Activated CD8-positive, alpha-beta T cell treated with anti-CD3 and anti-CD28 coated beads, Interleukin-2, amount 10 ng/mL, durations not matched to agents 7 days and 5 days (primary cell): Measurements from ENCODE around the gene HDLBP. TPM values are rescaled to one million over a fixed set of nuclear protein-coding genes. Genes with fewer than 3 reads are reported as not detected.

Source experiments
- ATAC-seq: fragments of 150-1000 bp; cut with Tn5 transposase; one replicate; pipeline ENCODE4 v1.10.0; 2021; ENCODE audit warnings: moderate library complexity
- CTCF ChIA-PET: fragments of 350-600 bp; sonication (Branson Sonifier 250); formaldehyde crosslinking; loops from one replicate; lab custom pipeline; 2021; ENCODE audit warnings: antibody characterized with exemption; lab: Charles Lee
- POLR2A ChIA-PET: fragments of 350-600 bp; sonication (Branson Sonifier 250); formaldehyde crosslinking; loops from one replicate; lab custom pipeline; 2021; ENCODE audit warnings: antibody characterized with exemption; lab: Charles Lee
- DNase-seq: peaks from one replicate; pipeline ENCODE4 v3.0.0-alpha.2; 2020
- H3K27ac Mint-ChIP-seq: one replicate; pipeline ENCODE4 v1.8.0; 2021; ENCODE audit warnings: mild to moderate bottlenecking, mixed read lengths
- H3K27me3 Mint-ChIP-seq: one replicate; pipeline ENCODE4 v1.8.0; 2021; ENCODE audit warnings: low read depth, mixed read lengths
- H3K36me3 Mint-ChIP-seq: one replicate; pipeline ENCODE4 v1.8.0; 2021; ENCODE audit warnings: low read depth, mixed read lengths
- H3K4me1 Mint-ChIP-seq: one replicate; pipeline ENCODE4 v1.8.0; 2021; ENCODE audit warnings: low read depth, mixed read lengths
- H3K4me3 Mint-ChIP-seq: one replicate; pipeline ENCODE4 v1.8.0; 2021; ENCODE audit warnings: mild to moderate bottlenecking, mixed read lengths
- H3K9me3 Mint-ChIP-seq: one replicate; pipeline ENCODE4 v1.8.0; 2022; ENCODE audit warnings: mixed read lengths; ENCODE audit not compliant: insufficient read depth
- total RNA-seq, 2 experiments: library from RNA; stranded (reverse); gene quantifications; one replicate each; pipeline ENCODE4 v1.2.3, GENCODE V29; 2021

Gene HDLBP
- total RNA-seq, 2 experiments from 2014 or later: 186 to 187 TPM

- H3K9me3 Mint-ChIP-seq: no peaks in the 10 kb centered on the region
- H3K27me3 Mint-ChIP-seq: peaks cover 3% of the 10 kb centered on the region
- H3K4me3 Mint-ChIP-seq: no peak overlapping the region
- H3K27ac Mint-ChIP-seq: no peak overlapping the region
- H3K36me3 Mint-ChIP-seq: no peaks in the 10 kb centered on the region
- ChIA-PET CTCF (no interaction called here), POLR2A (interaction anchor here (0.9 kb wide), 1 partner anchor 10 kb away, joined by 3 read pairs; no protein-coding TSS in a partner anchor)
- no peak for ATAC-seq
- no peak for DNase-seq
- H3K4me1 Mint-ChIP-seq: no peaks in the 10 kb centered on the region
These were observed 104.2 kb downstream of the HDLBP start for GRCh38 chr2:241211276-241211675.

GRCh38 chr2:241209271-241209670, 106.2 kb downstream of the HDLBP start:
- H3K27me3 Mint-ChIP-seq: no peaks in the 10 kb centered on the region
- H3K4me1 Mint-ChIP-seq: no peaks in the 10 kb centered on the region
- POLR2A ChIA-PET: no interaction called here

GRCh38 chr2:241208058-241208457, 107.4 kb downstream of the HDLBP start:
- no peak overlapping the region for H3K4me3 Mint-ChIP-seq
- no peaks in the 10 kb centered on the region for H3K4me1 Mint-ChIP-seq
- ChIA-PET POLR2A (no interaction called here), CTCF (no interaction called here)
- DNase-seq (no peak), ATAC-seq (no peak)
- H3K27me3 Mint-ChIP-seq: no peaks in the 10 kb centered on the region
- no peaks in the 10 kb centered on the region for H3K9me3 Mint-ChIP-seq
- H3K36me3 Mint-ChIP-seq: no peaks in the 10 kb centered on the region
- H3K27ac Mint-ChIP-seq: no peak overlapping the region

More at GRCh38 chr2:241209271-241209670, 106.2 kb downstream of the HDLBP start:
- no peak for ATAC-seq
- no peak overlapping the region for H3K27ac Mint-ChIP-seq
- no peak overlapping the region for H3K4me3 Mint-ChIP-seq
- DNase-seq: no peak
- no peaks in the 10 kb centered on the region for H3K9me3 Mint-ChIP-seq
- CTCF ChIA-PET: no interaction called here
- H3K36me3 Mint-ChIP-seq: no peaks in the 10 kb centered on the region

GRCh38 chr2:241207641-241208040, 107.8 kb downstream of the HDLBP start:
- H3K27ac Mint-ChIP-seq: no peak overlapping the region
- DNase-seq (no peak), ATAC-seq (no peak)
- no peaks in the 10 kb centered on the region for H3K4me1 Mint-ChIP-seq
- no peaks in the 10 kb centered on the region for H3K9me3 Mint-ChIP-seq
- H3K27me3 Mint-ChIP-seq: no peaks in the 10 kb centered on the region
- ChIA-PET CTCF (no interaction called here), POLR2A (no interaction called here)
- no peaks in the 10 kb centered on the region for H3K36me3 Mint-ChIP-seq
- H3K4me3 Mint-ChIP-seq: no peak overlapping the region

- no peak overlapping the region for H3K27ac Mint-ChIP-seq
- no peak for DNase-seq
- no peaks in the 10 kb centered on the region for H3K36me3 Mint-ChIP-seq
- CTCF ChIA-PET: no interaction called here
- no peaks in the 10 kb centered on the region for H3K4me1 Mint-ChIP-seq
- H3K27me3 Mint-ChIP-seq: no peaks in the 10 kb centered on the region
- POLR2A ChIA-PET: no interaction called here
- no peak for ATAC-seq
- H3K4me3 Mint-ChIP-seq: no peak overlapping the region
- no peaks in the 10 kb centered on the region for H3K9me3 Mint-ChIP-seq
These were observed 108.3 kb downstream of the HDLBP start for GRCh38 chr2:241207151-241207550.

- DNase-seq: no peak
- no peaks in the 10 kb centered on the region for H3K9me3 Mint-ChIP-seq
- H3K27ac Mint-ChIP-seq: no peak overlapping the region
- no peak overlapping the region for H3K4me3 Mint-ChIP-seq
- ChIA-PET POLR2A (interaction anchor here (0.6 kb wide), 1 partner anchor 535 kb away, joined by 3 read pairs; no protein-coding TSS in a partner anchor), CTCF (no interaction called here)
- no peaks in the 10 kb centered on the region for H3K27me3 Mint-ChIP-seq
- peaks cover 6% of the 10 kb centered on the region for H3K4me1 Mint-ChIP-seq
- no peak for ATAC-seq
- H3K36me3 Mint-ChIP-seq: no peaks in the 10 kb centered on the region
These were observed 110.4 kb downstream of the HDLBP start for GRCh38 chr2:241205086-241205485.

GRCh38 chr2:241204490-241204889, 111.0 kb downstream of the HDLBP start:
- no peak overlapping the region for H3K4me3 Mint-ChIP-seq
- no peaks in the 10 kb centered on the region for H3K27me3 Mint-ChIP-seq
- H3K4me1 Mint-ChIP-seq: peaks cover 6% of the 10 kb centered on the region
- H3K36me3 Mint-ChIP-seq: no peaks in the 10 kb centered on the region
- ChIA-PET POLR2A (no interaction called here), CTCF (no interaction called here)
- DNase-seq: no peak
- no peaks in the 10 kb centered on the region for H3K9me3 Mint-ChIP-seq
- peak; percentile 23 for ATAC-seq
- no peak overlapping the region for H3K27ac Mint-ChIP-seq

GRCh38 chr2:241204010-241204384, 111.5 kb downstream of the HDLBP start:
- ChIA-PET POLR2A (no interaction called here), CTCF (no interaction called here)
- no peak overlapping the region for H3K4me3 Mint-ChIP-seq
- H3K27ac Mint-ChIP-seq: no peak overlapping the region
- no peaks in the 10 kb centered on the region for H3K27me3 Mint-ChIP-seq
- H3K9me3 Mint-ChIP-seq: no peaks in the 10 kb centered on the region
- H3K4me1 Mint-ChIP-seq: peaks cover 6% of the 10 kb centered on the region
- ATAC-seq (no peak), DNase-seq (no peak)
- H3K36me3 Mint-ChIP-seq: no peaks in the 10 kb centered on the region

- no peaks in the 10 kb centered on the region for H3K36me3 Mint-ChIP-seq
- no peaks in the 10 kb centered on the region for H3K9me3 Mint-ChIP-seq
- H3K27ac Mint-ChIP-seq: no peak overlapping the region
- POLR2A ChIA-PET: no interaction called here
- no peak for DNase-seq
- H3K4me1 Mint-ChIP-seq: peaks cover 6% of the 10 kb centered on the region
- CTCF ChIA-PET: no interaction called here
- no peak overlapping the region for H3K4me3 Mint-ChIP-seq
- no peak for ATAC-seq
- H3K27me3 Mint-ChIP-seq: no peaks in the 10 kb centered on the region
These were observed 112.1 kb downstream of the HDLBP start for GRCh38 chr2:241203218-241204009.

- no peak overlapping the region for H3K27ac Mint-ChIP-seq
- H3K27me3 Mint-ChIP-seq: no peaks in the 10 kb centered on the region
- ChIA-PET POLR2A (no interaction called here), CTCF (no interaction called here)
- H3K4me1 Mint-ChIP-seq: peaks cover 6% of the 10 kb centered on the region
- H3K4me3 Mint-ChIP-seq: no peak overlapping the region
- H3K36me3 Mint-ChIP-seq: no peaks in the 10 kb centered on the region
- ATAC-seq (no peak), DNase-seq (no peak)
- H3K9me3 Mint-ChIP-seq: no peaks in the 10 kb centered on the region
These were observed 112.8 kb downstream of the HDLBP start for GRCh38 chr2:241202681-241203080.

- DNase-seq: no peak
- H3K36me3 Mint-ChIP-seq: no peaks in the 10 kb centered on the region
- no peaks in the 10 kb centered on the region for H3K9me3 Mint-ChIP-seq
- no peak overlapping the region for H3K4me3 Mint-ChIP-seq
- ChIA-PET CTCF (no interaction called here), POLR2A (interaction anchor here (1.6 kb wide), 1 partner anchor 9 kb away, joined by 3 read pairs; no protein-coding TSS in a partner anchor)
- no peak overlapping the region for H3K27ac Mint-ChIP-seq
- no peaks in the 10 kb centered on the region for H3K27me3 Mint-ChIP-seq
- peaks cover 6% of the 10 kb centered on the region for H3K4me1 Mint-ChIP-seq
- ATAC-seq: no peak
These were observed 113.2 kb downstream of the HDLBP start for GRCh38 chr2:241202268-241202585.

GRCh38 chr2:241201445-241202267, 113.8 kb downstream of the HDLBP start:
- no peaks in the 10 kb centered on the region for H3K9me3 Mint-ChIP-seq
- no peak overlapping the region for H3K4me3 Mint-ChIP-seq
- no peaks in the 10 kb centered on the region for H3K36me3 Mint-ChIP-seq
- H3K27me3 Mint-ChIP-seq: no peaks in the 10 kb centered on the region
- peaks cover 6% of the 10 kb centered on the region for H3K4me1 Mint-ChIP-seq
- ChIA-PET POLR2A (interaction anchor here (1.6 kb wide), 1 partner anchor 10 kb away, joined by 3 read pairs; no protein-coding TSS in a partner anchor), CTCF (no interaction called here)
- DNase-seq: no peak
- no peak overlapping the region for H3K27ac Mint-ChIP-seq
- no peak for ATAC-seq
